Lower lobe of right lung (tissue), 2 donors: ENCODE data around the gene SLC26A9. TPM values are rescaled to one million over a fixed set of nuclear protein-coding genes. Genes with fewer than 3 reads are reported as not detected.

Source experiments
- ATAC-seq, 2 donors: fragments of 200-7000 bp; cut with Tn5 transposase; one replicate each; pipeline ENCODE4 v1.9.1; 2020 to 2022; ENCODE audit warnings: mild to moderate bottlenecking in 2 of 2, moderate library complexity in 2 of 2
- DNase-seq: peaks from one replicate; pipeline ENCODE4 v3.0.0-alpha.2; 2020
- H3K27ac ChIP-seq: fragments of 200-600 bp; one replicate; pipeline ENCODE4 v1.8.0; 2022
- H3K27me3 ChIP-seq: fragments of 200-600 bp; one replicate; pipeline ENCODE4 v1.8.0; 2022; ENCODE audit warnings: low read depth
- H3K36me3 ChIP-seq: fragments of 200-600 bp; one replicate; pipeline ENCODE4 v1.8.0; 2022; ENCODE audit warnings: mild to moderate bottlenecking
- H3K4me1 ChIP-seq: fragments of 200-600 bp; one replicate; pipeline ENCODE4 v1.8.0; 2022
- H3K4me3 ChIP-seq: fragments of 200-600 bp; one replicate; pipeline ENCODE4 v1.8.0; 2022; ENCODE audit warnings: mild to moderate bottlenecking
- H3K9me3 ChIP-seq: fragments of 200-600 bp; one replicate; pipeline ENCODE4 v1.8.0; 2022
- intact Hi-C: fragments of 100-400 bp; cut with DNase I; formaldehyde crosslinking; loops from one replicate; pipeline ENCODE4 v1.11.0; 2022
- total RNA-seq: library from RNA; stranded (reverse); fragmentation: NEBNext Ultra II Directional; extraction: Animal tissue kit (Norgen Biotek cat#: 25700); gene quantifications from one replicate; pipeline ENCODE4 v1.2.1, GENCODE V29; 2021
- TF ChIP-seq, protein P1 (sequence below): fragments of 200-600 bp; IDR thresholded peaks from one replicate; pipeline ENCODE4 v1.8.0; 2022; ENCODE audit warnings: antibody characterized with exemption, mild to moderate bottlenecking
- donor health status: DM: no; HTN: yes; CAD: no; lungs with severe emphysema.

SLC26A9 gene
- total RNA-seq, 1 donor from 2014 or later = 18.2 TPM

DNA sequence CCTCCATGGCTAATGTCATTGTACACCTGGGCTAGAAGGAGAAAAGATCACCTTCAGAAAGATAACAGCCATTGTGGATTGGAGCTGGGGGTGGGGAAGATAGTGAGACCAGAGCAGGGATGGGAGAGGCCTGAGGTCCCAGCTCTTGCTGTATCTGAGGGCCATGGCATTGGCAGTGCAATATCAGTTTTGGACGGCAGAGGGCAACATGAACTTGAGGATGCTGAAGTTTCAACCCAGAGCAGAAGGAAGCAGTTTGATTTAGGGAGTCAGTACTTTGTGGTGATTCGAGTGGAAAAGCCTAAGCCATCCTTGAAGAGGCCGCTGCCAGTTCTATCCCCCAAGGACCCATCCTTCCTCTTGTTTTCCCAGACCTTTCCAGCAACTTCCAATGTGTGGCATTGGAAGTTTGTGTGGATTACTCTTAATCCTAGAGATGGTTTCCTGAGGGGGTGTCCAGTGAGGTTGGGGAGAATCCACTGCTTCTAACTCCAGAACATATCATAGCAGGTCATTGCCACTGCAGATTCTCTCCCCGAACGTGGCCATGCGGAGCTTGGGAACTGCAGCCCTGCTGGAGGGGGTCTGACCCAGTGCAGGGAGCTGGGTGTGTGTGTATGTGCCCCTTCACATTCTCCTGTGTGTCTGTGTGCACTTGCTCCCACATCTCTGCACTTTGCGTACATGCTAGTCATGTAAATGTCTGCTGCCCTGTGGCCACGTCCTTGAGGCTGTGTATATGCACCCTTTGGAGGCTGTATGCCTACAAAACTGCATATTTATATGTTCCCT, 24.1 kb downstream of the SLC26A9 start:
- ATAC-seq (peak; percentile 79), DNase-seq (peak; percentile 73)
- no peaks in the 10 kb centered on the region for H3K9me3 ChIP-seq
- H3K36me3 ChIP-seq = no peaks in the 10 kb centered on the region
- peaks cover 23% of the 10 kb centered on the region for H3K4me1 ChIP-seq
- TF ChIP-seq, protein P1, sequence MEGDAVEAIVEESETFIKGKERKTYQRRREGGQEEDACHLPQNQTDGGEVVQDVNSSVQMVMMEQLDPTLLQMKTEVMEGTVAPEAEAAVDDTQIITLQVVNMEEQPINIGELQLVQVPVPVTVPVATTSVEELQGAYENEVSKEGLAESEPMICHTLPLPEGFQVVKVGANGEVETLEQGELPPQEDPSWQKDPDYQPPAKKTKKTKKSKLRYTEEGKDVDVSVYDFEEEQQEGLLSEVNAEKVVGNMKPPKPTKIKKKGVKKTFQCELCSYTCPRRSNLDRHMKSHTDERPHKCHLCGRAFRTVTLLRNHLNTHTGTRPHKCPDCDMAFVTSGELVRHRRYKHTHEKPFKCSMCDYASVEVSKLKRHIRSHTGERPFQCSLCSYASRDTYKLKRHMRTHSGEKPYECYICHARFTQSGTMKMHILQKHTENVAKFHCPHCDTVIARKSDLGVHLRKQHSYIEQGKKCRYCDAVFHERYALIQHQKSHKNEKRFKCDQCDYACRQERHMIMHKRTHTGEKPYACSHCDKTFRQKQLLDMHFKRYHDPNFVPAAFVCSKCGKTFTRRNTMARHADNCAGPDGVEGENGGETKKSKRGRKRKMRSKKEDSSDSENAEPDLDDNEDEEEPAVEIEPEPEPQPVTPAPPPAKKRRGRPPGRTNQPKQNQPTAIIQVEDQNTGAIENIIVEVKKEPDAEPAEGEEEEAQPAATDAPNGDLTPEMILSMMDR = peak; percentile 94
- no peak overlapping the region for H3K4me3 ChIP-seq
- peak overlapping the region; percentile 62 for H3K27ac ChIP-seq
- no peaks in the 10 kb centered on the region for H3K27me3 ChIP-seq
- intact Hi-C loops = loop anchor here (5.0 to 10.0 kb wide), 2 partner anchors 58 to 124 kb away; no protein-coding TSS in a partner anchor

DNA sequence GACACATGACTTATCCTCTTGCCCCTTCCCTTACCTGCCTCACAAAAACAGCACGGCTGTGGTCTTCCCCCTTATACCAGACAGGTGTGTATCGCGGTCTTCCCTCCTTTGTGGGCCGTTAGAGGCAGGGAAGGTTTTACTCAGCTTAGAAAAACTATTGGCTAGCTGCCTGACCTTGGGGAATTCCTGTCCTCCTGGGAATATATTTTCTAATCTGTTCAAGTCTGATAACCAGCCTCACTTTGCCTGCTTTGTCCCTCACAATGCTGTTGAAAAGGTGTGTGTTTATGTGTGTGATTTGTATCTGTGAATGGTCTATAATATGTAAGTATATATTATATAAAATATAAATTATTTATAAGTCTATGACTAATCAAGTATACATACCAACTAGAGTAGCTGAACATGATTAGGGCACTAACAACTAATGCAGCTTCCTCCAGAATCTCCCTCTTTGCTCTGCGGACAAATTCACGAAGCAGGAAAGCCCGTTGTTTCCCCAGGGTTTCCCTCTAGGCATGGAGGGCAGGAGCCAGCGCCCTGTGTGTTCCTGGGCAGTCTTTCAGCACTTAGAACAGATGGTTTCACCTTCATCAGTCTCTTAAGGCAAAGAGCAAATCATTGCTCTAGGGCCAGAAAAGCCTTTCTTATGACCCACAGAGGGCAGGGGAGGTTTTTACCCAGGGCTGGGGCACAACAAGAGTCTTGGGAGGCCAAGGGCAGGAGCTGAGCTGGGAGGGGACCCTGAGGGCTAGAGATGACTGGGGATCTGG, 25.6 kb downstream of the SLC26A9 start:
- no peaks in the 10 kb centered on the region for H3K9me3 ChIP-seq
- TF ChIP-seq, protein P1 = no peak
- no peak overlapping the region for H3K4me3 ChIP-seq
- ATAC-seq = no peak
- intact Hi-C loops = loop anchor here (5.0 to 10.0 kb wide), 2 partner anchors 60 to 123 kb away; no protein-coding TSS in a partner anchor
- no peak overlapping the region for H3K27ac ChIP-seq
- H3K27me3 ChIP-seq = no peaks in the 10 kb centered on the region
- peaks cover 35% of the 10 kb centered on the region for H3K4me1 ChIP-seq
- DNase-seq = no peak
- H3K36me3 ChIP-seq = no peaks in the 10 kb centered on the region

DNA sequence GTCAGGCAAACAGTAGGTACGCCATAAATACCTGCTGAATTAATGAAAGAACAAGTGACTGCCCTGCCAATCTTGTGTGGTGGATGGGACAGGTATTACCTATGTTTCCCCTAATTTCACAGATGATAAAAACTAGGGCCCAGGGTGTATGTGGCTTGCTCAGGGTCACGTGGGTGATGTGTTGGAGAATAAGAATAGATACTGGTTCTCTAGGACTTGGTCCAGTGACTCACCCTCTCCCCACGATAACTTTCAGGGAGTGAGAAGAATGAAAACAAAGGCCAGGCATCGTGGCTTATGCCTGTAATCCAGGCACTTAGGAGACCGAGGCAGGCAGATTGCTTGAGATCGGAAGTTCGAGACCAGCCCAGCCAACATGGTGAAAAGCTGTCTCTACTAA, 26.7 kb downstream of the SLC26A9 start:
- DNase-seq (no peak), ATAC-seq (no peak)
- TF ChIP-seq, protein P1 = no peak
- Histone ChIP-seq H3K27ac (no peak overlapping the region), H3K27me3 (no peaks in the 10 kb centered on the region), H3K4me1 (peaks cover 35% of the 10 kb centered on the region), H3K9me3 (no peaks in the 10 kb centered on the region), H3K36me3 (no peaks in the 10 kb centered on the region), H3K4me3 (no peak overlapping the region)
- intact Hi-C loops = loop anchor here (5.0 to 10.0 kb wide), 2 partner anchors 61 to 122 kb away; no protein-coding TSS in a partner anchor

DNA sequence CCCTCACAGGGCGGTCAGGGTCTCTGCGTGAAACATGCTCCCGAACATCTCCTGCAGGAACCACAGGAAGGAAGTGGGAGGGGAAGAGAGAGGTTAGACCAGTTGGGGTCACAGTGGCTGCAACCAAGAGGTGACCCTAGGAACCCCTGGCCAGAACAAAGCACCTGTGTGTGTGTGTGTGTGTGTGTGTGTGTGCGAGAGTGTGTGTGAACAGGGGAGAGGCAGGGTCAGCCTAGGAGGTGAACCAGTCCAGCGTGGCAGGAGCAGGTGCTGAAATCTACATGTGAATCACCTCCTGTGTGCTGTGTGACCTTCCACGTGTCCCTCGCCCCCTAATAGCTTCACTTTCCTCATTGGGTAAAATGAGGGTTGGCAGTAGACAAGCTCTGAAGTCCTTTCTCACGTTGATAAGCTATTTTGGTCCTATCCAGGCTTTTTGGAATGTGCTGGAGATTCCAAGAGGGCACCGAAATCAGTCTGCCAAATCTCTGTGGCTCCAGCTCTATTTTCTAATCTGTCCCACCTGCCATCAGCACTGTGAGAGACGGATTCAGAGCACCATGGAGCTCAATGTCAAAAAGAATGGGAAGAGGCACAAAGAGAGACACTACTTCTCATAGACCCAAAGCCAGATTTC, 27.8 kb downstream of the SLC26A9 start:
- Histone ChIP-seq H3K9me3 (no peaks in the 10 kb centered on the region), H3K27me3 (no peaks in the 10 kb centered on the region), H3K4me3 (no peak overlapping the region), H3K27ac (no peak overlapping the region), H3K36me3 (no peaks in the 10 kb centered on the region), H3K4me1 (peaks cover 28% of the 10 kb centered on the region)
- DNase-seq = no peak
- intact Hi-C loops = loop anchor here (5.0 to 10.0 kb wide), 2 partner anchors 62 to 121 kb away; no protein-coding TSS in a partner anchor
- no peak for ATAC-seq
- TF ChIP-seq, protein P1 = no peak

DNA sequence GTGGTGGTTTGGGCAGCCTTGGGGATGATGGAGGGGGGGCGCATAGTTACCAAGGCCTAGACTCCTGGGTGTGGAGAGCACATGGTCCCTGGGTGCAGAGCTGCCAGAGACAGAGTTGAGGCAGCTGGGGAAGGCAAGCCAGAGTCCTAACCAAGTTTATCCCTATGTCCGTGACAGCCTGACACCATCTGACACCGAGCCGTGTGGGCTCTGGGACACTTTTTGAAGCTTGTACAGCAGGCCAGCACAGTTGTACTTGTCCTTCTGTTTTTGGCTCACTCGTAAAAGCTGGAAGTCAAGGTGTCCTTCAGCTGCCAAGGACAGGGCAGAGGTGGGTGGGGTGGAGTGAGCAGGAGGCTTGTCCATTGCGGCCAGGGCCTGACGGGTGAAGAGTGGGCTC, 28.5 kb downstream of the SLC26A9 start:
- intact Hi-C loops = loop anchor here (5.0 to 10.0 kb wide), 2 partner anchors 63 to 120 kb away; no protein-coding TSS in a partner anchor
- H3K27ac ChIP-seq = no peak overlapping the region
- H3K36me3 ChIP-seq = no peaks in the 10 kb centered on the region
- H3K9me3 ChIP-seq = no peaks in the 10 kb centered on the region
- peaks cover 26% of the 10 kb centered on the region for H3K4me1 ChIP-seq
- DNase-seq = no peak
- no peak for ATAC-seq
- no peaks in the 10 kb centered on the region for H3K27me3 ChIP-seq
- H3K4me3 ChIP-seq = no peak overlapping the region
- TF ChIP-seq, protein P1 = no peak
